DND-41 (cell line): ENCODE results near the gene GPR18.

Source experiments
- ATAC-seq: fragments of 200-7000 bp; cut with Tn5 transposase; 3 replicates; pipeline ENCODE4 v1.9.1; 2021; ENCODE audit warnings: low read depth; ENCODE audit not compliant: insufficient read depth
- DNase-seq: peaks from one replicate; pipeline ENCODE4 v3.0.0-alpha.2; 2020
- H2AFZ ChIP-seq: 2 replicates; pipeline ENCODE4 v1.6.0; 2012; ENCODE audit warnings: low read depth, low read length
- H3K27ac ChIP-seq: 2 replicates; pipeline ENCODE4 v1.5.1; 2012; ENCODE audit warnings: low read length, inconsistent platforms
- H3K27me3 ChIP-seq: fragments of 200-600 bp; sonication (generic); 2 replicates; pipeline ENCODE4 v1.6.0; 2012; ENCODE audit warnings: low read length, mild to moderate bottlenecking, inconsistent platforms; ENCODE audit not compliant: insufficient read depth, poor library complexity
- H3K36me3 ChIP-seq: 2 replicates; pipeline ENCODE4 v1.5.1; 2012; ENCODE audit warnings: low read length, inconsistent platforms; ENCODE audit not compliant: insufficient read depth
- H3K4me1 ChIP-seq: 2 replicates; pipeline ENCODE4 v1.5.1; 2012; ENCODE audit warnings: mild to moderate bottlenecking, low read length; ENCODE audit not compliant: insufficient read depth
- H3K4me2 ChIP-seq: 2 replicates; pipeline ENCODE4 v1.6.0; 2012; ENCODE audit warnings: mild to moderate bottlenecking, moderate library complexity, low read length, inconsistent platforms; ENCODE audit not compliant: insufficient read depth
- H3K4me3 ChIP-seq, 2 experiments: fragments of 200-600 bp in 1 of 2; shearing (Covaris generic) in 1 of 2; 2 replicates each; pipeline ENCODE4 v1.5.1; 2012 to 2016; ENCODE audit warnings: inconsistent platforms in 2 of 2, low read length in 2 of 2, mild to moderate bottlenecking in 2 of 2, low read depth in 1 of 2, moderate library complexity in 1 of 2
- H3K79me2 ChIP-seq: 2 replicates; pipeline ENCODE4 v1.6.0; 2012; ENCODE audit warnings: low read length, inconsistent platforms; ENCODE audit not compliant: insufficient read depth
- H3K9ac ChIP-seq: 2 replicates; pipeline ENCODE4 v1.6.0; 2012; ENCODE audit warnings: low read depth, mild to moderate bottlenecking, inconsistent platforms, low read length, moderate library complexity
- H3K9me3 ChIP-seq: 2 replicates; pipeline ENCODE4 v1.5.1; 2012; ENCODE audit warnings: low read length, moderate library complexity, mild to moderate bottlenecking, inconsistent platforms; ENCODE audit not compliant: insufficient read depth, severe bottlenecking
- H4K20me1 ChIP-seq: 2 replicates; pipeline ENCODE4 v1.6.0; 2012; ENCODE audit warnings: low read length; ENCODE audit not compliant: insufficient read depth
- CTCF ChIP-seq: IDR thresholded peaks from 2 replicates; pipeline ENCODE4 v1.5.1; 2012; ENCODE audit warnings: borderline replicate concordance, low read length, moderate library complexity, mild to moderate bottlenecking; ENCODE audit not compliant: poor library complexity, severe bottlenecking; ENCODE audit errors: extremely low read depth
- EZH2 ChIP-seq: IDR thresholded peaks from 3 replicates; pipeline ENCODE4 v1.6.1; 2012; ENCODE audit warnings: borderline replicate concordance, low read depth, mild to moderate bottlenecking, moderate library complexity, low read length, inconsistent platforms; ENCODE audit not compliant: severe bottlenecking

The GPR18 gene

GRCh38 chr13:99279637-99280036 is 21.5 kb upstream of the GPR18 start:
- Histone ChIP-seq H3K9ac (no peak overlapping the region), H3K4me1 (peaks cover 15% of the 10 kb centered on the region), H3K4me3 (no peak overlapping the region), H3K27ac (no peak overlapping the region), H3K9me3 (no peaks in the 10 kb centered on the region), H3K27me3 (no peaks in the 10 kb centered on the region), H4K20me1 (peaks cover 24% of the 10 kb centered on the region), H3K36me3 (peaks cover 31% of the 10 kb centered on the region), H2AFZ (no peak overlapping the region), H3K79me2 (peaks cover 31% of the 10 kb centered on the region), H3K4me2 (no peak overlapping the region)
- ATAC-seq (no peak), DNase-seq (no peak)
- TF ChIP-seq CTCF, result no peak
- TF ChIP-seq EZH2, result no peak

GRCh38 chr13:99278843-99279242 is 20.7 kb upstream of the GPR18 start:
- no peak for DNase-seq
- TF ChIP-seq EZH2, result no peak
- no peak for TF ChIP-seq CTCF
- ATAC-seq, result no peak
- Histone ChIP-seq H3K9me3 (no peaks in the 10 kb centered on the region), H2AFZ (no peak overlapping the region), H3K9ac (no peak overlapping the region), H4K20me1 (peaks cover 24% of the 10 kb centered on the region), H3K4me3 (no peak overlapping the region), H3K36me3 (peaks cover 31% of the 10 kb centered on the region), H3K27me3 (no peaks in the 10 kb centered on the region), H3K4me2 (no peak overlapping the region), H3K79me2 (peaks cover 31% of the 10 kb centered on the region), H3K27ac (no peak overlapping the region), H3K4me1 (peaks cover 23% of the 10 kb centered on the region)

- Histone ChIP-seq H4K20me1 (peaks cover 24% of the 10 kb centered on the region), H3K4me1 (peaks cover 23% of the 10 kb centered on the region)
These were observed 20.0 kb upstream of the GPR18 start for GRCh38 chr13:99278200-99278599.

More at GRCh38 chr13:99278200-99278599, 20.0 kb upstream of the GPR18 start:
- Histone ChIP-seq H3K27me3 (no peaks in the 10 kb centered on the region), H3K9me3 (no peaks in the 10 kb centered on the region), H3K36me3 (peaks cover 31% of the 10 kb centered on the region), H3K4me3 (no peak overlapping the region), H3K9ac (no peak overlapping the region), H3K27ac (no peak overlapping the region), H2AFZ (no peak overlapping the region), H3K4me2 (no peak overlapping the region), H3K79me2 (peaks cover 31% of the 10 kb centered on the region)
- ATAC-seq (no peak), DNase-seq (no peak)
- TF ChIP-seq CTCF (no peak), EZH2 (no peak)
